ENCODE results near the gene SSTR4. TPM values are rescaled to one million over a fixed set of nuclear protein-coding genes. Genes with fewer than 3 reads are reported as not detected.

The SSTR4 gene
- total RNA-seq, 3 donors from 2014 or later = not detected

DNA sequence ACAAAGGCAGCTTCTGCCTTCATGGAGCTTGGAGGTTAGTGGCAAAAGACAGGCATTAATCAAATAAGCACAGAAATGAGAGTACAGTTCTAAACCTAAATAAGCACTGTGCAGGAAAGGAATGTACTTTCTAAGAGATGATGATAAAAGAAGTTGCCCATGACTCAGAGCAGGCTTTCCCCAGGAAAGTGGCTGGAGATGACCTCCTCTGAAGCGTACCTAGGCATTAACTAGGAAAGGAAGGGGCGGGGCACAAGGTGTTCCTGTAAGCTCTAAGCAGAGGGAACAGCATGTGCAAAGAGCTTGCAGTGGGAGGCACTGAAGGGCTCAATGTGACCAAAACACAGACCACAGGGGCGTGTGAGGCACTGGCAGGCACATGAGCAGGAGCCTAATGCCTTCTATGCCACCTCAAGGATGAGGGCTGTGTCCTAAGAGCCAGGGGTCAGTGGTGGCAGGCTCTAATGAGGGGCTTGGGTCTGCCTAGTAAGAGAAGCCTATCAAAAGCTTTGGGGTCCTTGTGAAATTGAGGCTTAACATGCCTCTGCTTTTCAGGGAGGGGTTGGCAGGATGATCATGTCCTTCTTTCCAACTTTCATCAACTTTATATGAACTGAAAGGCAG is 4.9 kb downstream of the SSTR4 start:
- Histone ChIP-seq H3K36me3 (no peaks in the 10 kb centered on the region), H3K4me1 (no peaks in the 10 kb centered on the region), H3K27ac (no peak overlapping the region), H3K27me3 (peaks cover 0 to 26% of the 10 kb centered on the region in 2 donors), H3K4me3 (no peak overlapping the region), H3K9me3 (no peaks in the 10 kb centered on the region)
- no peak for TF ChIP-seq POLR2A (IDR thresholded peaks at IDR 0.05)
- no peak for TF ChIP-seq POLR2AphosphoS5 (IDR thresholded peaks at IDR 0.05)
- TF ChIP-seq, protein P1, sequence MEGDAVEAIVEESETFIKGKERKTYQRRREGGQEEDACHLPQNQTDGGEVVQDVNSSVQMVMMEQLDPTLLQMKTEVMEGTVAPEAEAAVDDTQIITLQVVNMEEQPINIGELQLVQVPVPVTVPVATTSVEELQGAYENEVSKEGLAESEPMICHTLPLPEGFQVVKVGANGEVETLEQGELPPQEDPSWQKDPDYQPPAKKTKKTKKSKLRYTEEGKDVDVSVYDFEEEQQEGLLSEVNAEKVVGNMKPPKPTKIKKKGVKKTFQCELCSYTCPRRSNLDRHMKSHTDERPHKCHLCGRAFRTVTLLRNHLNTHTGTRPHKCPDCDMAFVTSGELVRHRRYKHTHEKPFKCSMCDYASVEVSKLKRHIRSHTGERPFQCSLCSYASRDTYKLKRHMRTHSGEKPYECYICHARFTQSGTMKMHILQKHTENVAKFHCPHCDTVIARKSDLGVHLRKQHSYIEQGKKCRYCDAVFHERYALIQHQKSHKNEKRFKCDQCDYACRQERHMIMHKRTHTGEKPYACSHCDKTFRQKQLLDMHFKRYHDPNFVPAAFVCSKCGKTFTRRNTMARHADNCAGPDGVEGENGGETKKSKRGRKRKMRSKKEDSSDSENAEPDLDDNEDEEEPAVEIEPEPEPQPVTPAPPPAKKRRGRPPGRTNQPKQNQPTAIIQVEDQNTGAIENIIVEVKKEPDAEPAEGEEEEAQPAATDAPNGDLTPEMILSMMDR (IDR thresholded peaks at IDR 0.05) = no peak
- DNase-seq (ENCODE audit: low spot score in 2 of 2) = no peak
- intact Hi-C loops (cut with DNase I; ENCODE audit: low total_unique reads) = no loop called here

- intact Hi-C loops (cut with DNase I; ENCODE audit: low total_unique reads) = no loop called here
- no peak overlapping the region for H3K27ac ChIP-seq
- DNase-seq (ENCODE audit: low spot score in 2 of 2) = no peak
- H3K9me3 ChIP-seq = no peaks in the 10 kb centered on the region
- H3K4me1 ChIP-seq = no peaks in the 10 kb centered on the region
- no peak overlapping the region for H3K4me3 ChIP-seq
- TF ChIP-seq POLR2AphosphoS5 (IDR thresholded peaks at IDR 0.05) (no peak), POLR2A (IDR thresholded peaks at IDR 0.05) (no peak)
- TF ChIP-seq, protein P1 (IDR thresholded peaks at IDR 0.05) = no peak
- H3K27me3 ChIP-seq = peaks cover 0 to 6% of the 10 kb centered on the region in 2 donors
- H3K36me3 ChIP-seq = no peaks in the 10 kb centered on the region
Observed at GRCh38 chr20:23042270-23042669, 7.2 kb downstream of the SSTR4 start.

GRCh38 chr20:23043376-23043775 is 8.3 kb downstream of the SSTR4 start:
- H3K27me3 ChIP-seq = peaks cover 0 to 16% of the 10 kb centered on the region in 2 donors
- no peaks in the 10 kb centered on the region for H3K9me3 ChIP-seq
- DNase-seq (ENCODE audit: low spot score in 2 of 2) = no peak
- H3K4me3 ChIP-seq = no peak overlapping the region
- H3K27ac ChIP-seq = no peak overlapping the region
- H3K4me1 ChIP-seq = no peaks in the 10 kb centered on the region
- no peak for TF ChIP-seq POLR2AphosphoS5 (IDR thresholded peaks at IDR 0.05)
- TF ChIP-seq, protein P1 (IDR thresholded peaks at IDR 0.05) = no peak
- TF ChIP-seq POLR2A (IDR thresholded peaks at IDR 0.05) = no peak
- no peaks in the 10 kb centered on the region for H3K36me3 ChIP-seq
- intact Hi-C loops (cut with DNase I; ENCODE audit: low total_unique reads) = no loop called here

GRCh38 chr20:23046431-23046830 is 11.3 kb downstream of the SSTR4 start:
- no peak for DNase-seq (ENCODE audit: low spot score in 2 of 2)
- peaks cover 0 to 4% of the 10 kb centered on the region in 2 donors for H3K4me1 ChIP-seq
- intact Hi-C loops (cut with DNase I; ENCODE audit: low total_unique reads) = no loop called here
- peak overlapping the region in 2 of 3 donors; percentile 63 to 83 for H3K4me3 ChIP-seq
- no peaks in the 10 kb centered on the region for H3K36me3 ChIP-seq
- H3K27me3 ChIP-seq = peaks cover 0 to 10% of the 10 kb centered on the region in 2 donors
- H3K27ac ChIP-seq = no peak overlapping the region
- TF ChIP-seq POLR2A (IDR thresholded peaks at IDR 0.05) (no peak), POLR2AphosphoS5 (IDR thresholded peaks at IDR 0.05) (no peak)
- TF ChIP-seq, protein P1 (IDR thresholded peaks at IDR 0.05) = no peak
- no peaks in the 10 kb centered on the region for H3K9me3 ChIP-seq

DNA sequence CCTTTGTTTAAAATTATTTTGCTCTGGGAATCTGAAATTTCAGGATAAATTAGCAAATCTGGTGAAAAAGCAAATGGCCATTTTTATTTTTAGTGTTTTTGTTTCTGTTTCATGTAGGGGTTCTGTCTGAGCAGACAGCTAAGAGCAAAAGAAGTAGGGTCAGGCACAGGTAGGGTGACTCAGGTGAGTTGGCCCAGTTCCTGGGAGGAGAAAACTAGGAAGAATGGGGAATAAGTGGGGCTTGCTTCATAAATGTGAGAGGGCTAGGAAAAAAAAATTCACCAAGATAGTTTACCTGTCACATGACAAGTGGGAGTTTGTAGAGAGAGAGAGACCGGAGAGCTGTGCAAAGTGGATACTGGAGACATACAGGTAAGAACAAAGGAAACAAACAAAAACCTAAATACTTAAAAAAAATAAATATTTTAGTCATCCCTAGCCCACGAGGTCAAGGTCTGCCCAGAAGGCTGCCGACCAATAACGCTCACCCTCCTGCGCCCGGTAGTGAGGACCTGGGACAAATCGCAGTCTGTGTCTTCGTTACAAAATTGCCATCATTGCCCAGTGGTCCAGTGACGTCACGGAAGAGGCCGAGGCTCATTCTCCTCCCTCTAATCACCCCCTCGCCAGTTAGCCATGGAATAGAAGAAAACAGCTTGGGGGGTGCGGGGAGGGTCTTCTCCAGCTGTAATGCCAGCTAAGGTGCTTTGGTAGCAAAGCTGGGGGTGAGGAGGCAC is 12.1 kb downstream of the SSTR4 start:
- no peak for DNase-seq (ENCODE audit: low spot score in 2 of 2)
- H3K27me3 ChIP-seq = peaks cover 0 to 10% of the 10 kb centered on the region in 2 donors
- no peaks in the 10 kb centered on the region for H3K9me3 ChIP-seq
- TF ChIP-seq POLR2A (IDR thresholded peaks at IDR 0.05) (no peak), POLR2AphosphoS5 (IDR thresholded peaks at IDR 0.05) (no peak)
- TF ChIP-seq, protein P1 (IDR thresholded peaks at IDR 0.05) = no peak
- peak overlapping the region in 1 of 2 donors; percentile 90 for H3K27ac ChIP-seq
- H3K4me3 ChIP-seq = peak overlapping the region; percentile 57 to 83 (median 63)
- peaks cover 0 to 4% of the 10 kb centered on the region in 2 donors for H3K4me1 ChIP-seq
- intact Hi-C loops (cut with DNase I; ENCODE audit: low total_unique reads) = no loop called here
- H3K36me3 ChIP-seq = no peaks in the 10 kb centered on the region
